ENCODE data around the gene GPC3. TPM values are rescaled to one million over a fixed set of nuclear protein-coding genes. Genes with fewer than 3 reads are reported as not detected.

Gene GPC3
- total RNA-seq, 1 experiment from 2014 or later, result 0.98 TPM

- BruUV-seq (replicated peaks), result no TSS peak
- no peaks in the 10 kb centered on the region for H3K9me3 ChIP-seq (ENCODE audit: control insufficient read depth in 1 of 2, insufficient read depth in 1 of 2, low read depth in 1 of 2, low read length in 2 of 2)
- H3K4me2 ChIP-seq (ENCODE audit: low read length), result no peak overlapping the region
- no peaks in the 10 kb centered on the region for H3K36me3 ChIP-seq (ENCODE audit: control insufficient read depth in 1 of 2, insufficient read depth in 2 of 2, low read length in 2 of 2)
- no peaks in the 10 kb centered on the region for H3K9me2 ChIP-seq (ENCODE audit: insufficient read depth)
- H3K79me2 ChIP-seq (ENCODE audit: insufficient read depth, low read length), result no peaks in the 10 kb centered on the region
- ChIA-PET CTCF (no interaction called here), POLR2A (no interaction called here), RAD21 (ENCODE audit: low non-redundant PET in 1 of 2, low total read pairs in 2 of 2, uncharacterized antibody in 2 of 2, unreplicated experiment in 2 of 2) (no interaction called here)
- no peak overlapping the region for H3K27ac ChIP-seq (ENCODE audit: low read depth, low read length)
- intact Hi-C loops (cut with micrococcal nuclease), result no loop called here
- H3K4me1 ChIP-seq (ENCODE audit: control insufficient read depth in 1 of 2, insufficient read depth in 2 of 2, low read length in 2 of 2), result no peaks in the 10 kb centered on the region
- H3K4me3 ChIP-seq (replicated peaks in 1 of 2; ENCODE audit: low read depth in 1 of 2, low read length in 2 of 2), result no peak overlapping the region
- no peaks in the 10 kb centered on the region for H4K20me1 ChIP-seq (ENCODE audit: insufficient read depth)
- DNase-seq (ENCODE audit: low read depth, low spot score) (no peak), ATAC-seq (no peak)
- TF ChIP-seq TCF7L2 (IDR thresholded peaks at IDR 0.05; ENCODE audit: borderline replicate concordance, extremely low read depth, insufficient read depth, insufficient read length), result no peak
- H3K9ac ChIP-seq (ENCODE audit: low read length), result no peak overlapping the region
- no peak overlapping the region for H2AFZ ChIP-seq (ENCODE audit: low read depth, low read length, poor library complexity, severe bottlenecking)
- H3K27me3 ChIP-seq (ENCODE audit: insufficient read depth, low read length), result no peaks in the 10 kb centered on the region
Observed at GRCh38 chrX:133849676-133850075, 135.7 kb downstream of the GPC3 start.

GRCh38 chrX:133847340-133847994 is 137.9 kb downstream of the GPC3 start:
- Histone ChIP-seq H3K9me2 (ENCODE audit: insufficient read depth) (no peaks in the 10 kb centered on the region), H3K4me3 (replicated peaks in 1 of 2; ENCODE audit: low read depth in 1 of 2, low read length in 2 of 2) (no peak overlapping the region), H3K9me3 (ENCODE audit: control insufficient read depth in 1 of 2, insufficient read depth in 1 of 2, low read depth in 1 of 2, low read length in 2 of 2) (no peaks in the 10 kb centered on the region), H3K27ac (ENCODE audit: low read depth, low read length) (no peak overlapping the region), H3K4me2 (ENCODE audit: low read length) (no peak overlapping the region), H3K79me2 (ENCODE audit: insufficient read depth, low read length) (no peaks in the 10 kb centered on the region), H3K27me3 (ENCODE audit: insufficient read depth, low read length) (no peaks in the 10 kb centered on the region), H3K36me3 (ENCODE audit: control insufficient read depth in 1 of 2, insufficient read depth in 2 of 2, low read length in 2 of 2) (no peaks in the 10 kb centered on the region), H4K20me1 (ENCODE audit: insufficient read depth) (no peaks in the 10 kb centered on the region), H3K4me1 (ENCODE audit: control insufficient read depth in 1 of 2, insufficient read depth in 2 of 2, low read length in 2 of 2) (no peaks in the 10 kb centered on the region), H3K9ac (ENCODE audit: low read length) (no peak overlapping the region), H2AFZ (ENCODE audit: low read depth, low read length, poor library complexity, severe bottlenecking) (no peak overlapping the region)
- ATAC-seq (no peak), DNase-seq (ENCODE audit: low read depth, low spot score) (no peak)
- ChIA-PET RAD21 (ENCODE audit: low non-redundant PET in 1 of 2, low total read pairs in 2 of 2, uncharacterized antibody in 2 of 2, unreplicated experiment in 2 of 2) (no interaction called here), CTCF (no interaction called here), POLR2A (no interaction called here)
- intact Hi-C loops (cut with micrococcal nuclease), result no loop called here
- no TSS peak for BruUV-seq (replicated peaks)
- TF ChIP-seq SIN3A (IDR thresholded peaks at IDR 0.05; ENCODE audit: low read depth) (no peak), JUND (IDR thresholded peaks at IDR 0.05) (no peak), CBX3 (IDR thresholded peaks at IDR 0.05; ENCODE audit: low read depth) (no peak), ZNF274 (IDR thresholded peaks at IDR 0.05; ENCODE audit: low read depth, low read length) (no peak), EZH2phosphoT487 (IDR thresholded peaks at IDR 0.05; ENCODE audit: borderline replicate concordance) (no peak), TCF7L2 (IDR thresholded peaks at IDR 0.05; ENCODE audit: borderline replicate concordance, extremely low read depth, insufficient read depth, insufficient read length) (no peak), YY1 (IDR thresholded peaks at IDR 0.05; ENCODE audit: extremely low read depth, insufficient replicate concordance, low read depth, low read length) (no peak), ELF1 (IDR thresholded peaks at IDR 0.05; ENCODE audit: borderline replicate concordance, low read depth) (no peak), CEBPB (IDR thresholded peaks at IDR 0.05; ENCODE audit: low read depth) (no peak), SP1 (IDR thresholded peaks at IDR 0.05; ENCODE audit: low read depth) (no peak), EGR1 (IDR thresholded peaks at IDR 0.05; ENCODE audit: low read depth) (no peak), EZH2 (IDR thresholded peaks at IDR 0.05) (no peak), ZFX (IDR thresholded peaks at IDR 0.05) (no peak)
- TF ChIP-seq, protein P1, sequence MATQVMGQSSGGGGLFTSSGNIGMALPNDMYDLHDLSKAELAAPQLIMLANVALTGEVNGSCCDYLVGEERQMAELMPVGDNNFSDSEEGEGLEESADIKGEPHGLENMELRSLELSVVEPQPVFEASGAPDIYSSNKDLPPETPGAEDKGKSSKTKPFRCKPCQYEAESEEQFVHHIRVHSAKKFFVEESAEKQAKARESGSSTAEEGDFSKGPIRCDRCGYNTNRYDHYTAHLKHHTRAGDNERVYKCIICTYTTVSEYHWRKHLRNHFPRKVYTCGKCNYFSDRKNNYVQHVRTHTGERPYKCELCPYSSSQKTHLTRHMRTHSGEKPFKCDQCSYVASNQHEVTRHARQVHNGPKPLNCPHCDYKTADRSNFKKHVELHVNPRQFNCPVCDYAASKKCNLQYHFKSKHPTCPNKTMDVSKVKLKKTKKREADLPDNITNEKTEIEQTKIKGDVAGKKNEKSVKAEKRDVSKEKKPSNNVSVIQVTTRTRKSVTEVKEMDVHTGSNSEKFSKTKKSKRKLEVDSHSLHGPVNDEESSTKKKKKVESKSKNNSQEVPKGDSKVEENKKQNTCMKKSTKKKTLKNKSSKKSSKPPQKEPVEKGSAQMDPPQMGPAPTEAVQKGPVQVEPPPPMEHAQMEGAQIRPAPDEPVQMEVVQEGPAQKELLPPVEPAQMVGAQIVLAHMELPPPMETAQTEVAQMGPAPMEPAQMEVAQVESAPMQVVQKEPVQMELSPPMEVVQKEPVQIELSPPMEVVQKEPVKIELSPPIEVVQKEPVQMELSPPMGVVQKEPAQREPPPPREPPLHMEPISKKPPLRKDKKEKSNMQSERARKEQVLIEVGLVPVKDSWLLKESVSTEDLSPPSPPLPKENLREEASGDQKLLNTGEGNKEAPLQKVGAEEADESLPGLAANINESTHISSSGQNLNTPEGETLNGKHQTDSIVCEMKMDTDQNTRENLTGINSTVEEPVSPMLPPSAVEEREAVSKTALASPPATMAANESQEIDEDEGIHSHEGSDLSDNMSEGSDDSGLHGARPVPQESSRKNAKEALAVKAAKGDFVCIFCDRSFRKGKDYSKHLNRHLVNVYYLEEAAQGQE (IDR thresholded peaks at IDR 0.05; ENCODE audit: low read depth), result no peak
- TF ChIP-seq, protein P2, sequence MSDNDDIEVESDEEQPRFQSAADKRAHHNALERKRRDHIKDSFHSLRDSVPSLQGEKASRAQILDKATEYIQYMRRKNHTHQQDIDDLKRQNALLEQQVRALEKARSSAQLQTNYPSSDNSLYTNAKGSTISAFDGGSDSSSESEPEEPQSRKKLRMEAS (IDR thresholded peaks at IDR 0.05), result no peak
